Neural cell (in vitro differentiated cells): ENCODE results near the gene TULP1. TPM values are rescaled to one million over a fixed set of nuclear protein-coding genes. Genes with fewer than 3 reads are reported as not detected.

ENCODE experiments used
- H2AFZ ChIP-seq: fragments of 200-600, 300-800 bp; sonication (generic), shearing (Covaris generic); 2 replicates; pipeline ENCODE4 v1.6.0; 2014; ENCODE audit warnings: low read depth, mild to moderate bottlenecking, antibody characterized with exemption, low read length, moderate library complexity
- H3F3A ChIP-seq: fragments of 200-600 bp; shearing (Covaris generic); 2 replicates; pipeline ENCODE4 v1.6.1; 2016; ENCODE audit warnings: mild to moderate bottlenecking, moderate library complexity, mixed read lengths, antibody characterized with exemption, low read length; ENCODE audit not compliant: insufficient read depth, poor library complexity, severe bottlenecking
- H3K27ac ChIP-seq: fragments of 200-600, 300-800 bp; sonication (generic), shearing (Covaris generic); 2 replicates; pipeline ENCODE4 v1.5.1; 2014; ENCODE audit warnings: mild to moderate bottlenecking, low read length, moderate library complexity
- H3K27me3 ChIP-seq: fragments of 300-800, 200-600 bp; sonication (generic), shearing (Covaris generic); 2 replicates; pipeline ENCODE4 v1.6.0; 2014; ENCODE audit warnings: mild to moderate bottlenecking, low read depth, low read length, moderate library complexity; ENCODE audit not compliant: insufficient read depth
- H3K36me3 ChIP-seq: fragments of 300-800, 200-600 bp; sonication (generic), shearing (Covaris generic); 2 replicates; pipeline ENCODE4 v1.5.1; 2014; ENCODE audit warnings: mild to moderate bottlenecking, antibody characterized with exemption, low read length, moderate library complexity; ENCODE audit not compliant: insufficient read depth
- H3K4me2 ChIP-seq: fragments of 300-800, 200-600 bp; sonication (generic), shearing (Covaris generic); 2 replicates; pipeline ENCODE4 v1.6.0; 2014; ENCODE audit warnings: mild to moderate bottlenecking, low read length
- H3K4me3 ChIP-seq: fragments of 300-800, 200-600 bp; sonication (generic), shearing (Covaris generic); 2 replicates; pipeline ENCODE4 v1.5.1; 2014; ENCODE audit warnings: mild to moderate bottlenecking, low read length, moderate library complexity
- H3K79me2 ChIP-seq: fragments of 200-600 bp; shearing (Covaris generic); replicated peaks from 2 replicates; pipeline ENCODE4 v1.6.0; 2014; ENCODE audit warnings: mild to moderate bottlenecking, low read length, moderate library complexity; ENCODE audit not compliant: insufficient read depth
- H3K9ac ChIP-seq: fragments of 300-800, 200-600 bp; sonication (generic), shearing (Covaris generic); 2 replicates; pipeline ENCODE4 v1.6.1; 2016; ENCODE audit warnings: mild to moderate bottlenecking, low read length, mixed read lengths
- H3K9me2 ChIP-seq: fragments of 200-600 bp; shearing (Covaris generic); 2 replicates; pipeline ENCODE4 v1.6.1; 2016; ENCODE audit warnings: mild to moderate bottlenecking, low read length, mixed read lengths; ENCODE audit not compliant: insufficient read depth
- H3K9me3 ChIP-seq: fragments of 200-600, 300-800 bp; sonication (generic), shearing (Covaris generic); 2 replicates; pipeline ENCODE4 v1.6.1; 2016; ENCODE audit warnings: mild to moderate bottlenecking, mixed run types, low read length, moderate library complexity, mixed read lengths
- H4K20me1 ChIP-seq: fragments of 200-600 bp; shearing (Covaris generic); 2 replicates; pipeline ENCODE4 v1.6.1; 2016; ENCODE audit warnings: mild to moderate bottlenecking, mixed run types; ENCODE audit not compliant: insufficient read depth
- EP300 ChIP-seq: fragments of 450-650 bp; conservative IDR thresholded peaks from 2 replicates; pipeline ENCODE4 v1.6.1; 2014; ENCODE audit warnings: antibody characterized with exemption, mild to moderate bottlenecking, moderate library complexity; ENCODE audit not compliant: poor library complexity, severe bottlenecking
- EZH2 ChIP-seq: fragments of 200-600, 300-800 bp; shearing (Covaris generic), sonication (generic); IDR thresholded peaks from 2 replicates; pipeline ENCODE4 v1.6.1; 2014; ENCODE audit warnings: antibody characterized with exemption, low read length, borderline replicate concordance, mild to moderate bottlenecking; ENCODE audit not compliant: insufficient read depth, poor library complexity, severe bottlenecking
- MXI1 ChIP-seq: fragments of 450-650 bp; conservative IDR thresholded peaks from 2 replicates; pipeline ENCODE4 v1.6.1; 2014; ENCODE audit warnings: antibody characterized with exemption, mild to moderate bottlenecking; ENCODE audit not compliant: poor library complexity, severe bottlenecking
- POLR2AphosphoS5 ChIP-seq: IDR thresholded peaks from 2 replicates; pipeline ENCODE4 v1.6.1; 2012
- RAD21 ChIP-seq: fragments of 450-650 bp; conservative IDR thresholded peaks from 2 replicates; pipeline ENCODE4 v1.6.1; 2014; ENCODE audit warnings: antibody characterized with exemption, mild to moderate bottlenecking, moderate library complexity
- SMC3 ChIP-seq: fragments of 450-650 bp; conservative IDR thresholded peaks from 2 replicates; pipeline ENCODE4 v1.6.1; 2014; ENCODE audit warnings: antibody characterized with exemption, mild to moderate bottlenecking, moderate library complexity; ENCODE audit not compliant: poor library complexity
- TAF1 ChIP-seq: IDR thresholded peaks from 2 replicates; pipeline ENCODE4 v1.6.1; 2012; ENCODE audit warnings: low read depth
- polyA plus RNA-seq: library from polyadenylated mRNA; depleted of rRNA; stranded (reverse); fragments of >200 nt; gene quantifications from 2 replicates; pipeline ENCODE4 v1.2.3, GENCODE V29; 2014
- TF ChIP-seq, protein P1 (sequence below): IDR thresholded peaks from 2 replicates; pipeline ENCODE4 v1.6.1; 2012; ENCODE audit warnings: borderline replicate concordance
- TF ChIP-seq, protein P2 (sequence below): fragments of 450-650 bp; IDR thresholded peaks from 2 replicates; pipeline ENCODE4 v1.5.1; 2014; ENCODE audit warnings: antibody characterized with exemption, mild to moderate bottlenecking, moderate library complexity; ENCODE audit not compliant: poor library complexity, severe bottlenecking

The TULP1 gene
- polyA plus RNA-seq, 1 donor from 2014 or later = not detected

- Histone ChIP-seq H3K9me3 (no peaks in the 10 kb centered on the region), H3K4me3 (no peak overlapping the region), H3K79me2 (no peaks in the 10 kb centered on the region), H3K36me3 (no peaks in the 10 kb centered on the region), H3K27me3 (peaks cover 13% of the 10 kb centered on the region), H4K20me1 (no peaks in the 10 kb centered on the region), H3K4me2 (no peak overlapping the region), H2AFZ (no peak overlapping the region), H3K9ac (no peak overlapping the region), H3F3A (no peaks in the 10 kb centered on the region), H3K27ac (no peak overlapping the region), H3K9me2 (no peaks in the 10 kb centered on the region)
- no peak for TF ChIP-seq EZH2
- no peak for TF ChIP-seq TAF1
- TF ChIP-seq RAD21 = no peak
- TF ChIP-seq, protein P1, sequence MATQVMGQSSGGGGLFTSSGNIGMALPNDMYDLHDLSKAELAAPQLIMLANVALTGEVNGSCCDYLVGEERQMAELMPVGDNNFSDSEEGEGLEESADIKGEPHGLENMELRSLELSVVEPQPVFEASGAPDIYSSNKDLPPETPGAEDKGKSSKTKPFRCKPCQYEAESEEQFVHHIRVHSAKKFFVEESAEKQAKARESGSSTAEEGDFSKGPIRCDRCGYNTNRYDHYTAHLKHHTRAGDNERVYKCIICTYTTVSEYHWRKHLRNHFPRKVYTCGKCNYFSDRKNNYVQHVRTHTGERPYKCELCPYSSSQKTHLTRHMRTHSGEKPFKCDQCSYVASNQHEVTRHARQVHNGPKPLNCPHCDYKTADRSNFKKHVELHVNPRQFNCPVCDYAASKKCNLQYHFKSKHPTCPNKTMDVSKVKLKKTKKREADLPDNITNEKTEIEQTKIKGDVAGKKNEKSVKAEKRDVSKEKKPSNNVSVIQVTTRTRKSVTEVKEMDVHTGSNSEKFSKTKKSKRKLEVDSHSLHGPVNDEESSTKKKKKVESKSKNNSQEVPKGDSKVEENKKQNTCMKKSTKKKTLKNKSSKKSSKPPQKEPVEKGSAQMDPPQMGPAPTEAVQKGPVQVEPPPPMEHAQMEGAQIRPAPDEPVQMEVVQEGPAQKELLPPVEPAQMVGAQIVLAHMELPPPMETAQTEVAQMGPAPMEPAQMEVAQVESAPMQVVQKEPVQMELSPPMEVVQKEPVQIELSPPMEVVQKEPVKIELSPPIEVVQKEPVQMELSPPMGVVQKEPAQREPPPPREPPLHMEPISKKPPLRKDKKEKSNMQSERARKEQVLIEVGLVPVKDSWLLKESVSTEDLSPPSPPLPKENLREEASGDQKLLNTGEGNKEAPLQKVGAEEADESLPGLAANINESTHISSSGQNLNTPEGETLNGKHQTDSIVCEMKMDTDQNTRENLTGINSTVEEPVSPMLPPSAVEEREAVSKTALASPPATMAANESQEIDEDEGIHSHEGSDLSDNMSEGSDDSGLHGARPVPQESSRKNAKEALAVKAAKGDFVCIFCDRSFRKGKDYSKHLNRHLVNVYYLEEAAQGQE = no peak
Observed at GRCh38 chr6:35492258-35492973, 20.3 kb downstream of the TULP1 start.

DNA sequence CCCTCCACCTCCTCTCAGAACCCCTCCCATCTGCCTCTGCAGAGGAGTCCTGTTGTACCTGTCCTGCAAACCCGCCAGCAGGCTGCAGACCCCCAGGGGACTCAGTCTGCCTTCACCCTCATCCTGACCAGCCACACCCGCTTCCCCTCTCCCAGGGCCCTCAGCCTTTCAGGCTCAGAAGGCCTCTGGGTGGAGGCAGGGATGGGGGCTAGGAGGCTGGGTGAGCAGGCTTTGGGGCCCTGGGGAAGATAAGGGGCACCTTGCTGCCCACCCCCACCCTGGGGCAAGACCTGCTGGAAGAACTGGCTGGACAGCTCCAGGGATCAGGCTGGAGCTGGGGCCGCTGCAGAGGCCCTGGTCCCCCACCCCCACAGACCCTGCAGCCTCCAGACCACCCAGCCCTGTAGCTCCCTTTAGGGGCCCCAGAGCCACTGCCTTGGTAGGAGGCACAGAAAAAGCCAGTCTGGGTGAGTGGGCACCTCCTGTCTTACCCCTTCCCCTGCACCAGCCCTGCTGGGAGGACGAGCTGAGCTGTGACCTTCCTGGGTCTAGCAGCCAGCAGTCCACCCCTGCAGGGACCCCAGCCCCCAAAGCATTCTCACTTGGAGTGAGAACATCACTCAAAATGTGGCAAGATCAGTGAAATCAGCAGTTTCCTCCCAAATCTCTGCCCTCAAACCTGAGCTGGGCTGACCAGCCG is 21.0 kb downstream of the TULP1 start:
- Histone ChIP-seq H3K27ac (no peak overlapping the region), H3K4me2 (no peak overlapping the region), H3K4me3 (no peak overlapping the region)

More for the DNA sequence above, 21.0 kb downstream of the TULP1 start:
- H3K9ac ChIP-seq = no peak overlapping the region
- no peak overlapping the region for H2AFZ ChIP-seq
- H4K20me1 ChIP-seq = no peaks in the 10 kb centered on the region
- H3K79me2 ChIP-seq = no peaks in the 10 kb centered on the region
- no peak for TF ChIP-seq EP300
- TF ChIP-seq MXI1 = no peak
- TF ChIP-seq EZH2 = no peak
- no peak for TF ChIP-seq POLR2AphosphoS5
- TF ChIP-seq RAD21 = no peak
- no peak for TF ChIP-seq TAF1
- no peak for TF ChIP-seq SMC3
- TF ChIP-seq, protein P1 = no peak
- TF ChIP-seq, protein P2, sequence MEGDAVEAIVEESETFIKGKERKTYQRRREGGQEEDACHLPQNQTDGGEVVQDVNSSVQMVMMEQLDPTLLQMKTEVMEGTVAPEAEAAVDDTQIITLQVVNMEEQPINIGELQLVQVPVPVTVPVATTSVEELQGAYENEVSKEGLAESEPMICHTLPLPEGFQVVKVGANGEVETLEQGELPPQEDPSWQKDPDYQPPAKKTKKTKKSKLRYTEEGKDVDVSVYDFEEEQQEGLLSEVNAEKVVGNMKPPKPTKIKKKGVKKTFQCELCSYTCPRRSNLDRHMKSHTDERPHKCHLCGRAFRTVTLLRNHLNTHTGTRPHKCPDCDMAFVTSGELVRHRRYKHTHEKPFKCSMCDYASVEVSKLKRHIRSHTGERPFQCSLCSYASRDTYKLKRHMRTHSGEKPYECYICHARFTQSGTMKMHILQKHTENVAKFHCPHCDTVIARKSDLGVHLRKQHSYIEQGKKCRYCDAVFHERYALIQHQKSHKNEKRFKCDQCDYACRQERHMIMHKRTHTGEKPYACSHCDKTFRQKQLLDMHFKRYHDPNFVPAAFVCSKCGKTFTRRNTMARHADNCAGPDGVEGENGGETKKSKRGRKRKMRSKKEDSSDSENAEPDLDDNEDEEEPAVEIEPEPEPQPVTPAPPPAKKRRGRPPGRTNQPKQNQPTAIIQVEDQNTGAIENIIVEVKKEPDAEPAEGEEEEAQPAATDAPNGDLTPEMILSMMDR = no peak
- H3K36me3 ChIP-seq = no peaks in the 10 kb centered on the region
- no peaks in the 10 kb centered on the region for H3K9me2 ChIP-seq
- peaks cover 11% of the 10 kb centered on the region for H3K27me3 ChIP-seq
- no peaks in the 10 kb centered on the region for H3F3A ChIP-seq
- no peaks in the 10 kb centered on the region for H3K9me3 ChIP-seq
